Esophagus squamous epithelium (tissue), 5 donors: ENCODE results near the gene PLCXD1. TPM values are rescaled to one million over a fixed set of nuclear protein-coding genes. Genes with fewer than 3 reads are reported as not detected.

Experiments
- DNase-seq: peaks from one replicate; lab custom pipeline; 2025; lab: John Stamatoyannopoulos, UW
- H3K27ac ChIP-seq, 4 donors: fragments of 200-600 bp; sonication (generic); one replicate each; pipeline ENCODE4 v1.5.1; 2016 to 2019; ENCODE audit warnings: mild to moderate bottlenecking in 1 of 4
- H3K27me3 ChIP-seq, 4 donors: fragments of 200-600 bp; sonication (generic); 1 replicate in 3 of 4; 2 replicates in 1 of 4; pipeline versions ENCODE4 v1.5.1 to v1.6.0; 2017 to 2021; ENCODE audit warnings: antibody characterized with exemption in 1 of 4
- H3K36me3 ChIP-seq, 3 donors: fragments of 200-600 bp; sonication (generic); one replicate each; pipeline ENCODE4 v1.5.1; 2016 to 2019
- H3K4me1 ChIP-seq, 3 donors: fragments of 200-600 bp; sonication (generic); one replicate each; pipeline ENCODE4 v1.5.1; 2017 to 2019
- H3K4me3 ChIP-seq, 4 donors: fragments of 200-600 bp; sonication (generic); 1 replicate in 3 of 4; 2 replicates in 1 of 4; pipeline ENCODE4 v1.5.1; 2016 to 2019; ENCODE audit warnings: mild to moderate bottlenecking in 2 of 4, moderate library complexity in 1 of 4
- H3K9me3 ChIP-seq, 3 donors: fragments of 200-600 bp; sonication (generic); one replicate each; pipeline ENCODE4 v1.5.1; 2016 to 2019
- POLR2A ChIP-seq, 4 donors: fragments of 450-650 bp; IDR thresholded peaks; one replicate each; pipeline ENCODE4 v1.6.1; 2017; ENCODE audit warnings: antibody characterized with exemption in 4 of 4, mild to moderate bottlenecking in 4 of 4, moderate library complexity in 3 of 4
- WGBS, 2 donors: methylation state at CpG; one replicate each; pipeline ENCODE4 v1.1.5; 2018; 5-methylcytosine and 5-hydroxymethylcytosine counted together
- intact Hi-C: fragments of 100-400 bp; cut with DNase I; formaldehyde crosslinking; loops from one replicate; pipeline ENCODE4 v1.15.0; 2022
- total RNA-seq, 4 donors: library from RNA; depleted of rRNA; stranded (reverse); fragments of >200 nt; gene quantifications; one replicate each; pipeline ENCODE4 v1.1.0, GENCODE V29; 2016
- TF ChIP-seq, protein P1 (sequence below), 6 experiments: fragments of 450-650 bp in 4 of 6; fragments of 200-600 bp in 2 of 6; sonication (generic) in 2 of 6; IDR thresholded peaks; one replicate each; pipeline ENCODE4 v1.5.1; 2016 to 2019; ENCODE audit warnings: antibody characterized with exemption in 6 of 6, mild to moderate bottlenecking in 4 of 6, moderate library complexity in 4 of 6
- donor health status: DM: yes; HTN: yes; CAD: no.

PLCXD1 gene
- total RNA-seq, 4 donors from 2014 or later, result 5.7 to 27.1 (median 18.3) TPM

DNA sequence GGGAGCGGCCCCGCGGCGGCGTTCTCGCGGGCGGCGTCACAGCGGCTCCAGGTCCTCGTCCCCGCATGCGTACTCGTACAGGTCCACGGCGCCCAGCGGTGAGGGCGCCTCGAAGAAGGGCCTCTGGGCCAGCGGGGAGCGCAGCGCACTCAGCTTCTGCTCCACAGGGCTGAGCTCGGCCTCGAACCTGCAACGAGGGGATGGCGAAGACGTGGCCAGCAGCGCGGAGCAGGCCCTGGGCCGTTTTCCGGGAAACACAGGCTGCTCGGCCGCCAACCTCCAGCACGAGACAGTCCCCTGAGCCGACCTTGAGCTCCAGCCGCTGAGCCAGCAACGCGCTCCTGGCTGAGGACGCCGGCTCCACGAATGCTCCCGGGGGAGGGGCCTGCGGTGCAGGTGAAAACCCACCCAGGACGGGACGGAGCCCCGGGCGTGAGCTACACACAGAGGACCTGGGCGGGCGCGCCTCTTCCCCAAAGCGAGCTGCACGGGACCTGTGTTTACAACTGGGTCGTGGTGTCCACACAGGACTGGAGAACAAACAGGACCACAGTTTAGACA is 53.2 kb downstream of the PLCXD1 start:
- Histone ChIP-seq H3K27ac (no peak overlapping the region), H3K9me3 (no peaks in the 10 kb centered on the region), H3K4me1 (peaks cover 0 to 17% (median 10%) of the 10 kb centered on the region in 3 donors), H3K27me3 (peaks cover 0 to 25% (median 3%) of the 10 kb centered on the region in 4 donors), H3K36me3 (peaks cover 0 to 66% (median 0%) of the 10 kb centered on the region in 3 donors), H3K4me3 (no peak overlapping the region)
- intact Hi-C loops, result no loop called here
- no peak for TF ChIP-seq POLR2A (IDR thresholded peaks at IDR 0.05)
- TF ChIP-seq, protein P1, sequence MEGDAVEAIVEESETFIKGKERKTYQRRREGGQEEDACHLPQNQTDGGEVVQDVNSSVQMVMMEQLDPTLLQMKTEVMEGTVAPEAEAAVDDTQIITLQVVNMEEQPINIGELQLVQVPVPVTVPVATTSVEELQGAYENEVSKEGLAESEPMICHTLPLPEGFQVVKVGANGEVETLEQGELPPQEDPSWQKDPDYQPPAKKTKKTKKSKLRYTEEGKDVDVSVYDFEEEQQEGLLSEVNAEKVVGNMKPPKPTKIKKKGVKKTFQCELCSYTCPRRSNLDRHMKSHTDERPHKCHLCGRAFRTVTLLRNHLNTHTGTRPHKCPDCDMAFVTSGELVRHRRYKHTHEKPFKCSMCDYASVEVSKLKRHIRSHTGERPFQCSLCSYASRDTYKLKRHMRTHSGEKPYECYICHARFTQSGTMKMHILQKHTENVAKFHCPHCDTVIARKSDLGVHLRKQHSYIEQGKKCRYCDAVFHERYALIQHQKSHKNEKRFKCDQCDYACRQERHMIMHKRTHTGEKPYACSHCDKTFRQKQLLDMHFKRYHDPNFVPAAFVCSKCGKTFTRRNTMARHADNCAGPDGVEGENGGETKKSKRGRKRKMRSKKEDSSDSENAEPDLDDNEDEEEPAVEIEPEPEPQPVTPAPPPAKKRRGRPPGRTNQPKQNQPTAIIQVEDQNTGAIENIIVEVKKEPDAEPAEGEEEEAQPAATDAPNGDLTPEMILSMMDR (IDR thresholded peaks at IDR 0.05), result no peak
- no peak for DNase-seq
- WGBS, 2 donors, result 100% methylated on average over 5 of the region's 53 CpGs; no CpG with 5 or more reads in 1 of the 2 donors

DNA sequence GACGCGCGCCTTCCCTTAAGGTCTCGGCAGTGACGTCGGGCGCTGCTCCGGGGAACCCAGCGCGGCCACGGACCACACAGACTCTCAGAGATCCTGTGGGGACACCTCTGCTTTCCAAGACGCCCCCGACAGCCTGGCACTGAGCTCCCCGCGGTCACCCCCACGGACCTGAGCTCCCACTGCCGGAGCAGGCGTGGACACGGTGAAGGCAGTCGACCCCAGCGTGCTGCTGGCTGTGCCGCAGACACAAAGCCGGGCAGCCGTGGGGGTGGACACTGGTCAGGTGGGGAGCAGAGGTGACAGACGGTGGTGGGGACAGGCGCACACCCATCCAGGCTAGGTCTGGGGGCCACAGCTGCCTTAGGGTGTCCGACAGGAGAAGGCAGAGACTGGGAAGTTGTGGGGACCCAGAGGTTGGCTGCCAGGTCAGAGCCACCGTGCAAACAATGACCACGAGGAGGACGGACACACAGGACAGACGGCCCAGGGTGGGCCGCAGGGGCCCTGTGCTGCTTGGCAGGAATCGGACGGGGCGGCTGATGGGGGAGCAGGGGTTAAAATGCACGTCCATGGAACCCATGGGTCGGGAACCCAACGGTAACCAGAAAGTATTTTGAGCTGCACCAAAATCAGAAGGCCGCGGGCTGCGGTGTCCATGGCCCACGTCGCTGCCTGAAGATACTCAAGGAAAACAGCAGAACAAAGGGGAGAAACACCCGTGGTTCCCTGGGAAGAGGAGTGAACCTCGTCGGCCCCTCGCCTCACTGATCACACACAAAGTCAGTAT is 54.0 kb downstream of the PLCXD1 start:
- DNase-seq, result no peak
- TF ChIP-seq POLR2A (IDR thresholded peaks at IDR 0.05), result no peak
- TF ChIP-seq, protein P1 (IDR thresholded peaks at IDR 0.05), result no peak
- H3K27me3 ChIP-seq, result peaks cover 0 to 23% (median 3%) of the 10 kb centered on the region in 4 donors
- no peak overlapping the region for H3K4me3 ChIP-seq
- H3K4me1 ChIP-seq, result peaks cover 0 to 17% (median 10%) of the 10 kb centered on the region in 3 donors
- intact Hi-C loops, result no loop called here
- H3K9me3 ChIP-seq, result no peaks in the 10 kb centered on the region
- WGBS, 2 donors, result 90 to 91% methylated on average over 16 to 25 of the region's 47 CpGs
- peaks cover 0 to 66% (median 0%) of the 10 kb centered on the region in 3 donors for H3K36me3 ChIP-seq
- H3K27ac ChIP-seq, result no peak overlapping the region

DNA sequence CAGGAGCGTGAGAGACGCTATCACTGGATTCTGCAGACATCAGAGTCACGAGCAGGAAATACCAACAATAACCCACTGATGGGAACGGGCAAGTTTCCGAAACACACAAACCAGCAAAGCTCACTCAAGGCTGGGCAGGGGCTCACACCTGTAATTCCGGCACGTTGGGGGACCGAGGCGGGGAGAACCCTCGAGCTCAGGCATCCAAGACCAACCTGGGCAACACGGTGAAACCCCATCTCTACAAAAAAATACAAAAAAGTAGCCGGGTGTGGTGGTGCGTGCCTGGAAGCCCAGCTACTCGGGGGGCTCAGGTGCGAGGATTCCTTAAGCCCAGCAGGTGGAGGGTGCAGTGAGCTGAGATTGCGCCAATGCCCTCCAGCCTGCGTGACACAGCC is 54.6 kb downstream of the PLCXD1 start:
- WGBS, 2 donors, result 93 to 96% methylated on average over 10 of the region's 17 CpGs
- DNase-seq, result no peak
- Histone ChIP-seq H3K4me3 (no peak overlapping the region), H3K36me3 (peaks cover 0 to 69% (median 0%) of the 10 kb centered on the region in 3 donors), H3K4me1 (peaks cover 0 to 13% (median 10%) of the 10 kb centered on the region in 3 donors), H3K27ac (no peak overlapping the region), H3K9me3 (no peaks in the 10 kb centered on the region), H3K27me3 (peaks cover 0 to 17% (median 3%) of the 10 kb centered on the region in 4 donors)
- TF ChIP-seq, protein P1 (IDR thresholded peaks at IDR 0.05), result no peak
- no peak for TF ChIP-seq POLR2A (IDR thresholded peaks at IDR 0.05)
- intact Hi-C loops, result no loop called here

DNA sequence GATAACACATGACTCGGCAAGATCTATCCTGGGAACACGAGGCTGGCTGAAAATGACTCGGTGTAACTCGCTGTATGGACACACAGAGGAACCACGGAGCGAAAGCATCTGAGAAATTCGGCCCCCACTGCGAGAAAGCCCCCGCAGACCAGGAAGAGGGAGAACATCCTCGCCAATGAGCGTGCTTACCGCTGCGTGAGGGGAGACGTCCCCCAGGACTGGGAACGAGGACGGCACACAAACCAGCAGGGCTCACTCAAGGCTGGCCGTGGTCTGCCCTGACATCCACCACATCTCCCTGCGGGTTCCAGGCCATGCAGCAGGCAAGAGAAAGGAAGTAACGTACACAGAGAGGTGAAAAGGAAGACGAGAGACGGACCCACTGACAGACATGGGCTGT is 55.0 kb downstream of the PLCXD1 start:
- H3K4me1 ChIP-seq, result peaks cover 0 to 8% (median 6%) of the 10 kb centered on the region in 3 donors
- intact Hi-C loops, result no loop called here
- H3K27ac ChIP-seq, result no peak overlapping the region
- TF ChIP-seq, protein P1 (IDR thresholded peaks at IDR 0.05), result no peak
- TF ChIP-seq POLR2A (IDR thresholded peaks at IDR 0.05), result no peak
- DNase-seq, result no peak
- H3K9me3 ChIP-seq, result no peaks in the 10 kb centered on the region
- peaks cover 0 to 74% (median 0%) of the 10 kb centered on the region in 3 donors for H3K36me3 ChIP-seq
- WGBS, 2 donors, result 86 to 98% methylated on average over 9 to 21 of the region's 21 CpGs
- H3K4me3 ChIP-seq, result no peak overlapping the region
- H3K27me3 ChIP-seq, result peaks cover 0 to 12% (median under 1%) of the 10 kb centered on the region in 4 donors

DNA sequence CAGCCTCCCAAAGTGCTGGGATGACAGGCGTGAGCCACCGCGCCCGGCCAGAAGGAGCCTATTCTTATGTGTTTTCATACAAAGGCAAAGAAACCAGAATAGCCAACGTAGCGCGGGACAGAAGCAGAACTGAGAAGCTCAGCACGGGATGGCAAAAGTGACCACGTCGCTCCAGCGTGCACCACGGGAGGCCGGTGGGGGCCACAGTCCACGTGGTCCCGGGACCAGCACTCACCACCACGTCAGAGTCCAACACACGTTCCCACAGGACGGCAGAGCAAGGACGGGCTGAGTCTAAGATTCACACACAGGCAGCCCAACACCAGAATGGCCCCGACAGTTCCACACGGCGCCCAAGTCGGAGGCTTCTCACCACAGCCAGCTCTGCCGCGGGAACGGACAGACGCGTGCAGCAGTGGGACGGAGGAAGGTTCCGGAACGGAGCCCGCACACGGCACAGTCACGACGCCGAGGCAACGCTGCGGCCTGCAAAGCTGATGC is 56.2 kb downstream of the PLCXD1 start:
- Histone ChIP-seq H3K27ac (no peak overlapping the region), H3K27me3 (peaks cover 0 to under 1% (median 0%) of the 10 kb centered on the region in 4 donors), H3K36me3 (peaks cover 0 to 83% (median 0%) of the 10 kb centered on the region in 3 donors), H3K4me1 (no peaks in the 10 kb centered on the region), H3K9me3 (no peaks in the 10 kb centered on the region), H3K4me3 (no peak overlapping the region)
- WGBS, 2 donors, result 80 to 89% methylated on average over 16 to 17 of the region's 38 CpGs
- DNase-seq, result no peak
- intact Hi-C loops, result no loop called here
- TF ChIP-seq, protein P1 (IDR thresholded peaks at IDR 0.05), result no peak
- TF ChIP-seq POLR2A (IDR thresholded peaks at IDR 0.05), result no peak
